K562 (cell line): Measurements from ENCODE around the gene EDARADD. TPM values are rescaled to one million over a fixed set of nuclear protein-coding genes. Genes with fewer than 3 reads are reported as not detected.

ENCODE experiments used
- ATAC-seq: fragments of 200-7000 bp; cut with Tn5 transposase; 3 replicates; pipeline ENCODE4 v1.9.1; 2020; ENCODE audit warnings: moderate library complexity
- BruUV-seq: library from RNA; stranded (reverse); fragments of 400-500 nt; replicated peaks from 2 replicates; lab custom pipeline; 2021; lab: Mats Ljungman, UMichigan
- CTCF ChIA-PET: fragments of 300-600 bp; formaldehyde crosslinking; extraction: SDS; loops from one replicate; lab custom pipeline; 2021; ENCODE audit warnings: low intra/inter-chr PET ratio; lab: Yijun Ruan, JAX
- POLR2A ChIA-PET: fragments of 300-600, 350-650 bp; sonication (Branson Sonifier 250); formaldehyde crosslinking; extraction: SDS; loops from one replicate; lab custom pipeline; 2021; ENCODE audit warnings: antibody characterized with exemption, inconsistent platforms; lab: Yijun Ruan, JAX
- DNase-seq, 4 experiments: peaks; one replicate each; pipeline versions ENCODE4 v3.0.0 to v3.0.0-alpha.2; 2011 to 2018; ENCODE audit warnings: low spot score in 3 of 4, mixed read lengths in 3 of 4; ENCODE audit errors: extremely low read depth in 1 of 4
- FAIRE-seq: peaks from 2 replicates; lab custom pipeline; 2011; peaks lifted over from hg19 to GRCh38; lab: Jason Lieb, UNC
- H2AFZ ChIP-seq: 2 replicates; pipeline ENCODE4 v1.6.0; 2011; ENCODE audit warnings: low read depth, low read length, control low read depth, inconsistent platforms
- H3K27ac ChIP-seq: fragments of 200-600 bp; 3 replicates; pipeline ENCODE4 v1.8.0; 2011; ENCODE audit warnings: low read depth, mild to moderate bottlenecking, control low read depth, inconsistent platforms, low read length, moderate library complexity, mixed read lengths; ENCODE audit errors: extremely low read depth
- H3K27me3 ChIP-seq, 2 experiments: fragments of 300-600 bp in 1 of 2; 2 replicates in 1 of 2; 3 replicates in 1 of 2; pipeline versions ENCODE4 v1.6.0 to v1.8.0; 2011; ENCODE audit warnings: inconsistent platforms in 2 of 2, low read length in 2 of 2, mild to moderate bottlenecking in 1 of 2, mixed read lengths in 1 of 2, moderate library complexity in 1 of 2; ENCODE audit not compliant: control insufficient read depth in 2 of 2, insufficient read depth in 2 of 2
- H3K36me3 ChIP-seq: fragments of 300-600 bp; 3 replicates; pipeline ENCODE4 v1.8.0; 2011; ENCODE audit warnings: mild to moderate bottlenecking, low read length, inconsistent platforms; ENCODE audit not compliant: control insufficient read depth, insufficient read depth
- H3K4me1 ChIP-seq, 2 experiments: fragments of 200-600 bp in 1 of 2; replicated peaks in 1 of 2; 2 replicates in 1 of 2; 3 replicates in 1 of 2; pipeline versions ENCODE4 v1.5.1 to v1.8.0; 2011; ENCODE audit warnings: inconsistent platforms in 2 of 2, low read length in 2 of 2, mild to moderate bottlenecking in 1 of 2, mixed read lengths in 1 of 2, moderate library complexity in 1 of 2; ENCODE audit not compliant: control insufficient read depth in 2 of 2, insufficient read depth in 2 of 2
- H3K4me2 ChIP-seq: 2 replicates; pipeline ENCODE4 v1.6.1; 2011; ENCODE audit warnings: low read length, control low read depth, inconsistent platforms, mixed read lengths; ENCODE audit not compliant: insufficient read depth
- H3K4me3 ChIP-seq: fragments of 200-600 bp; sonication (generic), shearing (Covaris generic); 2 replicates; pipeline ENCODE4 v1.5.1; 2016; ENCODE audit warnings: control low read depth, inconsistent platforms
- H3K79me2 ChIP-seq: fragments of 200-600 bp; 3 replicates; pipeline ENCODE4 v1.8.0; 2011; ENCODE audit warnings: low read length, inconsistent platforms; ENCODE audit not compliant: control insufficient read depth, insufficient read depth
- H3K9ac ChIP-seq, 2 experiments: 2 replicates each; pipeline versions ENCODE4 v1.6.0 to v1.6.1; 2011; ENCODE audit warnings: low read depth in 2 of 2, low read length in 2 of 2, control low read depth in 1 of 2, inconsistent platforms in 1 of 2, mild to moderate bottlenecking in 1 of 2, mixed read lengths in 1 of 2; ENCODE audit not compliant: insufficient read depth in 1 of 2
- H3K9me1 ChIP-seq: one replicate; pipeline ENCODE4 v1.6.0; 2011; ENCODE audit warnings: inconsistent platforms, mild to moderate bottlenecking, low read length, moderate library complexity; ENCODE audit not compliant: control insufficient read depth, insufficient read depth
- H3K9me3 ChIP-seq: replicated peaks from 2 replicates; pipeline ENCODE4 v1.5.1; 2011; ENCODE audit warnings: low read depth, low read length, inconsistent platforms; ENCODE audit not compliant: control insufficient read depth, insufficient read depth
- H4K20me1 ChIP-seq: replicated peaks from 2 replicates; pipeline ENCODE4 v1.6.1; 2011; ENCODE audit warnings: low read length, inconsistent platforms, mixed read lengths; ENCODE audit not compliant: control insufficient read depth, insufficient read depth
- ADNP ChIP-seq: fragments of 200-800 bp; sonication (Bioruptor generic); IDR thresholded peaks from 2 replicates; pipeline ENCODE4 v1.6.1; 2016; ENCODE audit warnings: missing genetic modification characterization, missing compliant biosample characterization
- ATF1 ChIP-seq, 2 experiments: fragments of 450-650 bp in 1 of 2; IDR thresholded peaks; 2 replicates each; pipeline ENCODE4 v1.6.1; 2016; ENCODE audit warnings: missing compliant biosample characterization in 1 of 2, missing genetic modification characterization in 1 of 2
- FOXM1 ChIP-seq, 2 experiments: fragments of 450-650 bp in 1 of 2; sonication (generic) in 1 of 2; formaldehyde crosslinking in 1 of 2; IDR thresholded peaks; 2 replicates each; pipeline versions ENCODE4 v1.6.1 to v1.9.0; 2017 to 2022; ENCODE audit warnings: low read depth in 2 of 2, mild to moderate bottlenecking in 2 of 2, missing genetic modification reagents in 1 of 2, moderate library complexity in 1 of 2
- MYBL2 ChIP-seq, 2 experiments: fragments of 450-650 bp in 1 of 2; sonication (generic) in 1 of 2; formaldehyde crosslinking in 1 of 2; IDR thresholded peaks; 2 replicates each; pipeline versions ENCODE4 v1.6.1 to v1.8.1; 2017 to 2022; ENCODE audit warnings: borderline replicate concordance in 1 of 2, inconsistent platforms in 1 of 2, low read depth in 1 of 2, mild to moderate bottlenecking in 1 of 2, missing genetic modification reagents in 1 of 2, moderate library complexity in 1 of 2
- OTX1 ChIP-seq: fragments of 450-650 bp; formaldehyde crosslinking; IDR thresholded peaks from 2 replicates; pipeline ENCODE4 v1.4.0; 2022; ENCODE audit warnings: mild to moderate bottlenecking
- RBM22 ChIP-seq: fragments of 200-400 bp; formaldehyde crosslinking; IDR thresholded peaks from 2 replicates; pipeline ENCODE4 v1.6.1; 2018; ENCODE audit warnings: low read length, low read depth; ENCODE audit not compliant: poor library complexity, severe bottlenecking
- RBM25 ChIP-seq: fragments of 200-400 bp; formaldehyde crosslinking; IDR thresholded peaks from 2 replicates; pipeline ENCODE4 v1.6.1; 2018; ENCODE audit warnings: low read length, low read depth, moderate library complexity; ENCODE audit not compliant: severe bottlenecking
- ZC3H11A ChIP-seq: IDR thresholded peaks from 2 replicates; pipeline ENCODE4 v1.6.1; 2012; ENCODE audit warnings: low read depth, low read length, improper control_type of control experiment
- ZNF121 ChIP-seq: sonication (generic); formaldehyde crosslinking; conservative IDR thresholded peaks from 2 replicates; pipeline ENCODE4 v1.8.0; 2022; ENCODE audit warnings: missing genetic modification reagents
- WGBS: fragments of 100-300 bp; shearing (Covaris generic); methylation state at CpG from one replicate; pipeline ENCODE4 v1.1.6; 2016; ENCODE audit warnings: low coverage, mixed read lengths; ENCODE audit not compliant: insufficient coverage; ENCODE audit errors: missing lambda C conversion rate; 5-methylcytosine and 5-hydroxymethylcytosine counted together
- in situ Hi-C: fragments of 300-500 bp; cut with MboI; formaldehyde crosslinking; loops from 4 replicates; pipeline ENCODE4 v1.15.0; 2018; ENCODE audit warnings: inconsistent platforms, mixed read lengths
- intact Hi-C: fragments of 100-400 bp; cut with micrococcal nuclease; formaldehyde crosslinking; loops from 2 replicates; pipeline ENCODE4 v1.14.2; 2022
- polyA plus RNA-seq, 8 experiments: library from polyadenylated mRNA; depleted of rRNA in 4 of 8; stranded (reverse) in 5 of 8; unstranded in 3 of 8; fragments of >200 nt; fragmentation: Nextera tagmentation in 2 of 8; fragmentation: Illumina TruSeq in 1 of 8; extraction: Ambion mirVana in 2 of 8; extraction: Trizol in 1 of 8; gene quantifications; 2 replicates each; pipeline versions ENCODE4 v1.2.1 to v1.2.3, GENCODE V29; 2011 to 2014; ENCODE audit warnings: inconsistent platforms in 1 of 8, missing spikeins in 1 of 8
- total RNA-seq, 7 experiments: library from RNA; depleted of rRNA in 6 of 7; stranded (reverse); fragments of >200 nt in 6 of 7; fragmentation: Illumina TruSeq in 2 of 7; extraction: Trizol in 2 of 7; gene quantifications; 2 replicates each; pipeline versions ENCODE4 v1.2.1 to v1.2.3, GENCODE V29; 2011 to 2021; ENCODE audit warnings: low replicate concordance in 1 of 7
- TF ChIP-seq, protein P1 (sequence below): fragments of 150-350 bp; IDR thresholded peaks from 2 replicates; pipeline ENCODE4 v1.6.1; 2014; ENCODE audit warnings: low read depth, mild to moderate bottlenecking, low read length, borderline replicate concordance

Gene EDARADD
- total and polyA plus RNA-seq, 9 of the 15 experiments (the other 6 are each of a cell fraction or from before 2014, with no cell fraction given): 0.46 to 32.4 (median 20.6) TPM

DNA sequence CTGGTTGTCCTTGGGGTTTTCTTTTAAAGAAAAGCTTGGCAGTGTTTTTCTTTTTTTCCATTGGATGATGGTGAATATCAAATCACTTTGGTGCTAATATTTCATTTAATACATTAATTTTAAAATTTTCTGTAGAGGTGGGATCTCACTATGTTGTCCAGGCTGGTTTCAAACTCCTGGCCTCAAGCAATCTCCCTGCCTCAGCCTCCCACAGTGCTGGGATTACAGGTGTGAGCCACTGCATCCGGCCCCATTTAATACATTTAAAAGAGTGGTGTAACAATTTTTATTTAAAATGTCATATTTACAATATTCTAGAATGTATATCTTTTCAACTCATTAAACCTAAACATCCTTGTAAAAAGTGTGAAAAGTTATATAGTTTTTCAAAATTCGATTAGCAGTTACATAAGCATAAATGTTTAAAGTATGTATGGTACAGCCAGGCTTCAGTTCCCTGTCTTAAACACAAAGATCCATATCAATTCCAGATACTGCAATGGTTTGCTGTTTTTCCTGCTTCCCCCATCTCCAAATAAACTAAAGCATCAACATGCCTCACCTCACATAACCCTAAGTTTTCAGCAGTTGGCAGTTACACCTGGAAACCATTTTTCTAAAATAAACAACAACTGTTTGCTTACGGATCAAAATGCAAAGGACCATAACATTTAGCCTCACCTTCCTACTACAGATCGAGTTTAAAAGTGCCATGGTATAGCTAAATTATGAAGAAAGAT, 120.8 kb downstream of the EDARADD start:
- no peak for DNase-seq
- H4K20me1 ChIP-seq: no peaks in the 10 kb centered on the region
- WGBS: 27% methylated on average over 4 of the region's 4 CpGs
- no peaks in the 10 kb centered on the region for H3K9me1 ChIP-seq
- H3K27ac ChIP-seq: no peak overlapping the region
- H2AFZ ChIP-seq: 0 out of 2 replicates have a peak overlapping the region, but pooled peaks have one; percentile 26
- ChIA-PET CTCF (no interaction called here), POLR2A (no interaction called here)
- H3K9ac ChIP-seq: no peak overlapping the region
- no peaks in the 10 kb centered on the region for H3K9me3 ChIP-seq
- H3K36me3 ChIP-seq: no peaks in the 10 kb centered on the region
- H3K4me1 ChIP-seq: peaks cover 3 to 7% of the 10 kb centered on the region in 2 experiments; a peak in 3 of 5 replicates
- ATAC-seq: no peak
- no peak overlapping the region for H3K4me3 ChIP-seq
- no peak for FAIRE-seq
- no peaks in the 10 kb centered on the region for H3K79me2 ChIP-seq
- intact Hi-C loops: loop anchor here (10.0 kb wide), 1 partner anchor 870 kb away; no protein-coding TSS in a partner anchor
- H3K27me3 ChIP-seq: no peaks in the 10 kb centered on the region
- TF ChIP-seq FOXM1 (IDR thresholded peaks at IDR 0.05; ENCODE audit: low read depth) (no peak), FOXM1 (CRISPR knock-in tag; IDR thresholded peaks at IDR 0.05; ENCODE audit: low read depth) (no peak), RBM25 (peak; percentile 71), ADNP (tag) (no peak), ZC3H11A (no peak), MYBL2 (IDR thresholded peaks at IDR 0.05; ENCODE audit: low read depth) (0 out of 2 replicates have a peak, but pooled peaks have one; percentile 21), MYBL2 (CRISPR knock-in tag; IDR thresholded peaks at IDR 0.05; ENCODE audit: borderline replicate concordance) (no peak), ATF1 (CRISPR knock-in tag; IDR thresholded peaks at IDR 0.05) (no peak), ATF1 (tag; IDR thresholded peaks at IDR 0.05) (no peak), OTX1 (no peak), ZNF121 (0 out of 2 replicates have a peak, but pooled peaks have one; percentile 5), RBM22 (no peak)
- TF ChIP-seq, protein P1, sequence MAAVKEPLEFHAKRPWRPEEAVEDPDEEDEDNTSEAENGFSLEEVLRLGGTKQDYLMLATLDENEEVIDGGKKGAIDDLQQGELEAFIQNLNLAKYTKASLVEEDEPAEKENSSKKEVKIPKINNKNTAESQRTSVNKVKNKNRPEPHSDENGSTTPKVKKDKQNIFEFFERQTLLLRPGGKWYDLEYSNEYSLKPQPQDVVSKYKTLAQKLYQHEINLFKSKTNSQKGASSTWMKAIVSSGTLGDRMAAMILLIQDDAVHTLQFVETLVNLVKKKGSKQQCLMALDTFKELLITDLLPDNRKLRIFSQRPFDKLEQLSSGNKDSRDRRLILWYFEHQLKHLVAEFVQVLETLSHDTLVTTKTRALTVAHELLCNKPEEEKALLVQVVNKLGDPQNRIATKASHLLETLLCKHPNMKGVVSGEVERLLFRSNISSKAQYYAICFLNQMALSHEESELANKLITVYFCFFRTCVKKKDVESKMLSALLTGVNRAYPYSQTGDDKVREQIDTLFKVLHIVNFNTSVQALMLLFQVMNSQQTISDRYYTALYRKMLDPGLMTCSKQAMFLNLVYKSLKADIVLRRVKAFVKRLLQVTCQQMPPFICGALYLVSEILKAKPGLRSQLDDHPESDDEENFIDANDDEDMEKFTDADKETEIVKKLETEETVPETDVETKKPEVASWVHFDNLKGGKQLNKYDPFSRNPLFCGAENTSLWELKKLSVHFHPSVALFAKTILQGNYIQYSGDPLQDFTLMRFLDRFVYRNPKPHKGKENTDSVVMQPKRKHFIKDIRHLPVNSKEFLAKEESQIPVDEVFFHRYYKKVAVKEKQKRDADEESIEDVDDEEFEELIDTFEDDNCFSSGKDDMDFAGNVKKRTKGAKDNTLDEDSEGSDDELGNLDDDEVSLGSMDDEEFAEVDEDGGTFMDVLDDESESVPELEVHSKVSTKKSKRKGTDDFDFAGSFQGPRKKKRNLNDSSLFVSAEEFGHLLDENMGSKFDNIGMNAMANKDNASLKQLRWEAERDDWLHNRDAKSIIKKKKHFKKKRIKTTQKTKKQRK: no peak
- no TSS peak for BruUV-seq
- H3K4me2 ChIP-seq: no peak overlapping the region
- in situ Hi-C loops: no loop called here
